ENCODE results near the gene DPP7. TPM values are rescaled to one million over a fixed set of nuclear protein-coding genes. Genes with fewer than 3 reads are reported as not detected.
A peak's percentile ranks its signal among the peaks of the same experiment; 100 is the strongest.

DPP7 gene
- total RNA-seq, 6 donors from 2014 or later = 108 to 394 (median 229) TPM

DNA sequence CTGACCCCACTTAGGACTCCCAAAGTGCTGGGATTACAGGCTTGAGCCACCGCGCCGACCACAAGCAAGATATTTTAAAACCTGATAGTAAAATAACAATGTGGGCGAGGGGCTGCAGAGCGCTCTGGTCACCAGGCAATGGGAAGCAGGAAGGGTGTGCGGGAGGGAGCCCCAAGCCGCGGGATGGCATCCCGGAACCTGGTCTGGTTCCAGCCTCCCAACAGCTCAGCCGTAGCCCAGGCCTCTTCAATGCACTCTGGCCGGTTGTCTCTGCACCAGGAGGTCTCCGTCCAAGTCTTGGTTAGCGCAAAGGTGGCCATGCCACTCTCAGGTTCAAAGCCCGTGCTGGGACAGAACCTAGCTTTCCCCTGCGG lies 37.9 kb downstream of the DPP7 start:
- 70 to 74% methylated on average over 6 to 15 of the region's 15 CpGs for WGBS, 2 donors
- Histone ChIP-seq H3K9me3 (no peaks in the 10 kb centered on the region), H3K4me1 (peaks cover 15 to 47% (median 16%) of the 10 kb centered on the region in 4 donors), H3K27ac (peak overlapping the region; percentile 68 to 82 (median 73)), H3K4me3 (peak overlapping the region in 3 of 4 donors; percentile 74 to 96 (median 74)), H3K27me3 (peaks cover 0 to 6% (median 0%) of the 10 kb centered on the region in 4 donors), H3K36me3 (peaks cover 0 to 30% (median 26%) of the 10 kb centered on the region in 4 donors)
- TF ChIP-seq EP300 (IDR thresholded peaks at IDR 0.05) (no peak), POLR2A (IDR thresholded peaks at IDR 0.05) (no peak)
- DNase-seq (no peak), ATAC-seq (ENCODE audit: low FRiP score in 2 of 2) (no peak)

DNA sequence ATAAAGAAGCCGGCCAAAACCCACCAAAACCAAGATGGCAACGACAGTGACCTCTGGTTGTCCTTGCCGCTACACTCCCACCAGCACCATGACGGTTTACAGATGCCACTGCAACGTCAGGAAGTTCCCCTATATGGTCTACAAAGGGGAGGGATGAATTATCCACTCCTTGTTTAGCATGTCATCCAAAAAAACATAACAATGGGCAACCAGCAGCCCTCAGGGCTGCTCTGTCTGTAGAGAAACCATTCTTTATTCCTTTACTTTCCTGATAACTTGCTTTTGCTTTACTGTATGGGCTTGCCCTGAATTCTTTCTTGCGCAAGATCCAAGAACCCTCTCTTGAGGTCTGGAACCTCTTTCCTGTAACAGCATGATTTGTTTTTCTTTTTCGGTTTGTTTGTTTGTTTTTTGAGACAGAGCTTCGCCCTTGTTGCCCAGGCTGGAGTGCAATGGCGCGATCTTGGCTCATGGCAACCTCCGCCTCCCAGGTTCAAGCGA lies 39.2 kb downstream of the DPP7 start:
- DNase-seq = no peak
- ATAC-seq (ENCODE audit: low FRiP score in 2 of 2) = no peak
- Histone ChIP-seq H3K9me3 (no peaks in the 10 kb centered on the region), H3K4me1 (peaks cover 23 to 57% (median 24%) of the 10 kb centered on the region in 4 donors), H3K4me3 (no peak overlapping the region), H3K36me3 (peaks cover 0 to 18% (median 16%) of the 10 kb centered on the region in 4 donors), H3K27me3 (peaks cover 0 to 6% (median 0%) of the 10 kb centered on the region in 4 donors), H3K27ac (no peak overlapping the region)
- 85 to 86% methylated on average over 12 of the region's 12 CpGs for WGBS, 2 donors
- TF ChIP-seq, protein P1, sequence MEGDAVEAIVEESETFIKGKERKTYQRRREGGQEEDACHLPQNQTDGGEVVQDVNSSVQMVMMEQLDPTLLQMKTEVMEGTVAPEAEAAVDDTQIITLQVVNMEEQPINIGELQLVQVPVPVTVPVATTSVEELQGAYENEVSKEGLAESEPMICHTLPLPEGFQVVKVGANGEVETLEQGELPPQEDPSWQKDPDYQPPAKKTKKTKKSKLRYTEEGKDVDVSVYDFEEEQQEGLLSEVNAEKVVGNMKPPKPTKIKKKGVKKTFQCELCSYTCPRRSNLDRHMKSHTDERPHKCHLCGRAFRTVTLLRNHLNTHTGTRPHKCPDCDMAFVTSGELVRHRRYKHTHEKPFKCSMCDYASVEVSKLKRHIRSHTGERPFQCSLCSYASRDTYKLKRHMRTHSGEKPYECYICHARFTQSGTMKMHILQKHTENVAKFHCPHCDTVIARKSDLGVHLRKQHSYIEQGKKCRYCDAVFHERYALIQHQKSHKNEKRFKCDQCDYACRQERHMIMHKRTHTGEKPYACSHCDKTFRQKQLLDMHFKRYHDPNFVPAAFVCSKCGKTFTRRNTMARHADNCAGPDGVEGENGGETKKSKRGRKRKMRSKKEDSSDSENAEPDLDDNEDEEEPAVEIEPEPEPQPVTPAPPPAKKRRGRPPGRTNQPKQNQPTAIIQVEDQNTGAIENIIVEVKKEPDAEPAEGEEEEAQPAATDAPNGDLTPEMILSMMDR (IDR thresholded peaks at IDR 0.05) = no peak
- TF ChIP-seq POLR2A (IDR thresholded peaks at IDR 0.05) (no peak), POLR2AphosphoS5 (IDR thresholded peaks at IDR 0.05) (no peak), EP300 (IDR thresholded peaks at IDR 0.05) (no peak)

DNA sequence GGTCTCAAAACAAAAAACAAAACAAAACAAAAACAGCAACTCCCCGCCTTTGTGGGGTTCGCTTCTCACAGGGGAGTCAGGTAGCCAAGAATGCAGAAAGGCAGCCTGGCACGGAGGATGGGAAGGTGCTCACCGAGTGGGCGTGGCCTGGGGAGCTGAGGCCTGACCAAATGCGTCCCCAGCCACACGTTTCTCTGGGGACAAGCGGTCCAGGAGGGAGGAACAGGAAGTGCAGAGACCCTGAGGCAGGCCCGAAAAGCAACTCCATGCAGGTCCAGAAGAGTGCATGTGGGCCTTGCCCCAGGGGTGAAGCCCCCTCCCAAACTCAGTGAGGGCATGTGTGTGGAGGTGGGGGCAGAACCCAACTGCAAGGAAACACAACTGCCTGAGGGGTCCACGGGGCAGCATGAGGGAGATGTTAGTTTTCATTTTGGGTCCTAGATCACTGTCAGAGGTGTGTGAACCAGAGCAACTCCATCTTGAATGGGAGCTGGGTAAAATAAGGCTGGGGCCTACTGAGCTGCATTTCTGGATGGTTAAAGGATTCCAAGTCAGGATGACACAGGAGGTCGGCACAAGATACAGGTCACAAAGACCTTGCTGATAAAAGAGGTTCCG lies 39.8 kb downstream of the DPP7 start:
- ATAC-seq (ENCODE audit: low FRiP score in 2 of 2) (no peak), DNase-seq (peak in 1 of 2 donors; percentile 34)
- TF ChIP-seq EP300 (IDR thresholded peaks at IDR 0.05) (no peak), POLR2A (IDR thresholded peaks at IDR 0.05) (no peak), POLR2AphosphoS5 (IDR thresholded peaks at IDR 0.05) (no peak)
- TF ChIP-seq, protein P1 (IDR thresholded peaks at IDR 0.05) = no peak
- Histone ChIP-seq H3K27me3 (peaks cover 0 to 6% (median under 1%) of the 10 kb centered on the region in 4 donors), H3K9me3 (no peaks in the 10 kb centered on the region), H3K36me3 (peaks cover 0 to 13% (median 10%) of the 10 kb centered on the region in 4 donors), H3K4me1 (peaks cover 23 to 60% (median 29%) of the 10 kb centered on the region in 4 donors), H3K27ac (no peak overlapping the region), H3K4me3 (no peak overlapping the region)
- WGBS, 2 donors = 79 to 85% methylated on average over 12 of the region's 12 CpGs

DNA sequence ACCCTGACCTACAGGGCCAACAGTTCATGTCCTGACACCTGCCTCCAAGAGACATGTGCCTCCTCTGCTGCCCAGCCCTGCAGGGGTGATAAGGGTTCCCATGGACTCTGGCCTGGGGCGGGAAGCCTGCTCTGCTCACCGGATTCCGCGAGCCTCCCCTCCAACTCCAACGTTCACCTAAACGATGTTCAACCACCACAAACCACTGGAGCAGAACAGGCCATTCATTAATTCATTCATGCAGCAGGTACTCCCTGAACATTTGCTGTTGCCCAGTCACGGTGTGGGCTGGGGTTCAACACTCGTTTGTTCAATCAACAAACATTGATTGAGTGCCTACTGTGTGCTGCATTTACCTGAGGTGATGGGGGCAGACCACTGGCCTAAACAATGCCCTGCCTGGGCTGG lies 40.5 kb downstream of the DPP7 start:
- peaks cover 0 to 5% (median 3%) of the 10 kb centered on the region in 4 donors for H3K36me3 ChIP-seq
- H3K27me3 ChIP-seq = peaks cover 0 to 8% (median 3%) of the 10 kb centered on the region in 4 donors
- TF ChIP-seq POLR2A (IDR thresholded peaks at IDR 0.05) = no peak
- TF ChIP-seq POLR2AphosphoS5 (IDR thresholded peaks at IDR 0.05) = no peak
- TF ChIP-seq EP300 (IDR thresholded peaks at IDR 0.05) = no peak
- TF ChIP-seq, protein P1 (IDR thresholded peaks at IDR 0.05) = no peak
- no peak overlapping the region for H3K27ac ChIP-seq
- H3K4me1 ChIP-seq = peaks cover 29 to 60% (median 36%) of the 10 kb centered on the region in 4 donors
- H3K9me3 ChIP-seq = no peaks in the 10 kb centered on the region
- ATAC-seq (ENCODE audit: low FRiP score in 2 of 2) (no peak), DNase-seq (no peak)
- no peak overlapping the region for H3K4me3 ChIP-seq
- WGBS, 2 donors = 87 to 89% methylated on average over 8 of the region's 8 CpGs

DNA sequence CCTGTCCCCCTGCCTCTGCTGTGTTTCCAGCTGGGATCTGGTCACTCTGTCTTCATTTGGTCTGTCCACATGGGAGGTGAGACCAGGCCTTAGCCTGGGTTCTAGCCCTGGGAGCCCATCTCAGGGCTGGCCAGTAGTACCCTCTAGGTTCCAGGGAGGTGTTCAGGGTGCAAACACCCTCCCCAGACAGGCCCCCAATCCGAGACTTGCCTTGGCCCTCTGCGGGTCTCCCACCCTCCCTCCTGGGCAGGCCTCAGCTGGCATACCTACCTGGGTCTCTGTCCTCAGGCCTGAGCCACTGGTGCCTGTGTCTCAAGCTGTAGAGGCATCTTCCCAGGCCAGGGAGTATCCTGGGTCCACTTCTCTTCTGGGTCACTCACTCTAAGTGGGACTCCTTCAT lies 43.3 kb downstream of the DPP7 start:
- ATAC-seq (ENCODE audit: low FRiP score in 2 of 2) (peak in 1 of 2 donors; percentile 0), DNase-seq (peak in 1 of 2 donors; percentile 12)
- no peaks in the 10 kb centered on the region for H3K36me3 ChIP-seq
- H3K9me3 ChIP-seq = no peaks in the 10 kb centered on the region
- H3K27me3 ChIP-seq = peaks cover 0 to 10% (median 0%) of the 10 kb centered on the region in 4 donors
- peak overlapping the region in 3 of 4 donors; percentile 23 to 82 (median 71) for H3K27ac ChIP-seq
- peaks cover 14 to 36% (median 20%) of the 10 kb centered on the region in 4 donors for H3K4me1 ChIP-seq
- TF ChIP-seq POLR2A (IDR thresholded peaks at IDR 0.05) (no peak), EP300 (IDR thresholded peaks at IDR 0.05) (no peak), POLR2AphosphoS5 (IDR thresholded peaks at IDR 0.05) (no peak)
- TF ChIP-seq, protein P1 (IDR thresholded peaks at IDR 0.05) = no peak
- 89 to 100% methylated on average over 2 of the region's 2 CpGs for WGBS, 2 donors
- peak overlapping the region in 3 of 4 donors; percentile 47 to 59 (median 56) for H3K4me3 ChIP-seq

Data from upper lobe of left lung (tissue), 6 donors.